ENCODE results near the gene MEP1A.
"Not testable (repeated sequence)": the region's sequence is repeated elsewhere in the genome, so short reads cannot be mapped to it uniquely, and the experiment has no call there.

The MEP1A gene

DNA sequence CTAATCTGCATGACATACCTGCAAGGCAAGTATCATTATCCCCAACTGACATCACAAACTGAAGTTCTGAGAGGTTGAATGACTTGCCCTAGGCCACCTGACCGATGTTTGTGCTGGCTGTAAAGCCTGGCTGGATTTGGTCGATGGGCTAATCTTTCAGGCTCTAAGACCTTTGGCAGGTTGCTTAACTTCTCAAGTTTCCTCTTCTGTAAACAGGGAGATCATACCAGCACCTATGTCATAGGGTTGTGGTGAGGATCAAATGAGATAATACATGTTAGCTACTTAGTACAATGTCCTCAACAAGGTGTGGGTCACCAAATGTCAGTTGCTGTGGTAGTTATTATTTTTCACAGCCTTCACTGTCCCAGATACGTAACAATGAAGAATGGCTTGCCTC is 32.3 kb upstream of the MEP1A start:
- Histone ChIP-seq H4K20me1 (ENCODE audit: insufficient read depth, low read length, poor library complexity, severe bottlenecking) (no peaks in the 10 kb centered on the region), H3K27me3 (ENCODE audit: insufficient read depth, low read length, poor library complexity, severe bottlenecking) (no peaks in the 10 kb centered on the region), H3F3A (ENCODE audit: low read depth) (no peaks in the 10 kb centered on the region), H3K4me1 (ENCODE audit: insufficient read depth, low read length, poor library complexity, severe bottlenecking) (no peaks in the 10 kb centered on the region), H3K9ac (ENCODE audit: low read depth, low read length, poor library complexity, severe bottlenecking) (no peak overlapping the region), H3K4me2 (ENCODE audit: low read depth, low read length, poor library complexity, severe bottlenecking) (no peak overlapping the region), H3K9me3 (ENCODE audit: insufficient read depth, low read depth, low read length) (no peaks in the 10 kb centered on the region), H3K4me3 (ENCODE audit: low read length, poor library complexity, severe bottlenecking) (no peak overlapping the region), H2AFZ (ENCODE audit: low read length) (no peak overlapping the region), H3K9me2 (replicated peaks; ENCODE audit: low read depth, low read length) (no peaks in the 10 kb centered on the region), H3K36me3 (ENCODE audit: insufficient read depth, low read length) (no peaks in the 10 kb centered on the region), H3K79me2 (ENCODE audit: insufficient read depth, low read length) (no peaks in the 10 kb centered on the region)
- no peak for TF ChIP-seq EZH2phosphoT487 (IDR thresholded peaks at IDR 0.05; ENCODE audit: borderline replicate concordance)
- TF ChIP-seq, protein P1, sequence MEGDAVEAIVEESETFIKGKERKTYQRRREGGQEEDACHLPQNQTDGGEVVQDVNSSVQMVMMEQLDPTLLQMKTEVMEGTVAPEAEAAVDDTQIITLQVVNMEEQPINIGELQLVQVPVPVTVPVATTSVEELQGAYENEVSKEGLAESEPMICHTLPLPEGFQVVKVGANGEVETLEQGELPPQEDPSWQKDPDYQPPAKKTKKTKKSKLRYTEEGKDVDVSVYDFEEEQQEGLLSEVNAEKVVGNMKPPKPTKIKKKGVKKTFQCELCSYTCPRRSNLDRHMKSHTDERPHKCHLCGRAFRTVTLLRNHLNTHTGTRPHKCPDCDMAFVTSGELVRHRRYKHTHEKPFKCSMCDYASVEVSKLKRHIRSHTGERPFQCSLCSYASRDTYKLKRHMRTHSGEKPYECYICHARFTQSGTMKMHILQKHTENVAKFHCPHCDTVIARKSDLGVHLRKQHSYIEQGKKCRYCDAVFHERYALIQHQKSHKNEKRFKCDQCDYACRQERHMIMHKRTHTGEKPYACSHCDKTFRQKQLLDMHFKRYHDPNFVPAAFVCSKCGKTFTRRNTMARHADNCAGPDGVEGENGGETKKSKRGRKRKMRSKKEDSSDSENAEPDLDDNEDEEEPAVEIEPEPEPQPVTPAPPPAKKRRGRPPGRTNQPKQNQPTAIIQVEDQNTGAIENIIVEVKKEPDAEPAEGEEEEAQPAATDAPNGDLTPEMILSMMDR (conservative IDR thresholded peaks at IDR 0.05; ENCODE audit: low read length): no peak

DNA sequence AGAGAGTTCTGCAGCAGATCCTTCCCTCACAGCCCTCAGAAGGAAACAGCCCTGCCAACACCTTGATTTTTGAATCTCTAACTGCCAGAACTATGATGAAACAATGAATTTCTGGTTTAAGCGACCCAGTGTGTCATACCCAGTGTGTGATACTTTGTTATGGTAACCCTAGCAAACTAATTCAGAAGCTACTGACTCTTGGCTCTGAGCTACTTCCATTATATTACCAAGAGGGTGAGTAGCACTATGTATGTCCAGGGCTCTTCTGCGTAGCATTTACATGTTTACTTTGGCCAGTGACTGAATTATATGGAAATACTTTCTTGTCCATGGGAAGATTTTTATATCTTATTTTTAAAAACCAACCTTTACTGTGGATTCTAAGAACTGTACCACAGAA is 29.7 kb upstream of the MEP1A start:
- H3K4me3 ChIP-seq (ENCODE audit: low read length, poor library complexity, severe bottlenecking): no peak overlapping the region
- TF ChIP-seq, protein P1 (conservative IDR thresholded peaks at IDR 0.05; ENCODE audit: low read length): no peak
- TF ChIP-seq EZH2phosphoT487 (IDR thresholded peaks at IDR 0.05; ENCODE audit: borderline replicate concordance): no peak
- no peaks in the 10 kb centered on the region for H3K27me3 ChIP-seq (ENCODE audit: insufficient read depth, low read length, poor library complexity, severe bottlenecking)
- no peaks in the 10 kb centered on the region for H3K9me2 ChIP-seq (replicated peaks; ENCODE audit: low read depth, low read length)
- H3K79me2 ChIP-seq (ENCODE audit: insufficient read depth, low read length): no peaks in the 10 kb centered on the region
- H2AFZ ChIP-seq (ENCODE audit: low read length): no peak overlapping the region
- no peaks in the 10 kb centered on the region for H3K36me3 ChIP-seq (ENCODE audit: insufficient read depth, low read length)
- no peaks in the 10 kb centered on the region for H3K4me1 ChIP-seq (ENCODE audit: insufficient read depth, low read length, poor library complexity, severe bottlenecking)
- no peak overlapping the region for H3K9ac ChIP-seq (ENCODE audit: low read depth, low read length, poor library complexity, severe bottlenecking)
- H3K9me3 ChIP-seq (ENCODE audit: insufficient read depth, low read depth, low read length): no peaks in the 10 kb centered on the region
- no peak overlapping the region for H3K4me2 ChIP-seq (ENCODE audit: low read depth, low read length, poor library complexity, severe bottlenecking)
- no peaks in the 10 kb centered on the region for H3F3A ChIP-seq (ENCODE audit: low read depth)
- no peaks in the 10 kb centered on the region for H4K20me1 ChIP-seq (ENCODE audit: insufficient read depth, low read length, poor library complexity, severe bottlenecking)

DNA sequence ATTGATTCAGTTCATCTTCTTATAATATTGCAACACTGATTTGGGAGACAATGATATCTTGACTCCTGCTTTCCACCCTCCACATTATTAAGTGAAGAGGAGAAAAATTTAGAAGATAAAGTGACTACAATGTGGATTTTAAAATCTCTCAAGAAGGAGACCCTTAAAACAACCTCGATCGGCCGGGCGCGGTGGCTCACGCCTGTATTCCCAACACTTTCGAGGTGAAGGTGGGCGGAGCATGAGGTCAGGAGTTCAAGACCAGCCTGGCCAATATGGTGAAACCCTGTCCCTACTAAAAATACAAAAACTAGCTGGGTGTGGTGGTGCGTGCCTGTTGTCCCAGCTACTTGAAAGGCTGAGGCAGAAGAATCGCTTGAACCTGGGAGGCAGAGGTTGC is 28.9 kb upstream of the MEP1A start:
- H3K4me3 ChIP-seq (ENCODE audit: low read length, poor library complexity, severe bottlenecking); H3K36me3 ChIP-seq (ENCODE audit: insufficient read depth, low read length); H3K4me2 ChIP-seq (ENCODE audit: low read depth, low read length, poor library complexity, severe bottlenecking); H3K9me2 ChIP-seq (replicated peaks; ENCODE audit: low read depth, low read length); H3K4me1 ChIP-seq (ENCODE audit: insufficient read depth, low read length, poor library complexity, severe bottlenecking); H2AFZ ChIP-seq (ENCODE audit: low read length); H3K9me3 ChIP-seq (ENCODE audit: insufficient read depth, low read depth, low read length); H3K9ac ChIP-seq (ENCODE audit: low read depth, low read length, poor library complexity, severe bottlenecking); H3F3A ChIP-seq (ENCODE audit: low read depth); H4K20me1 ChIP-seq (ENCODE audit: insufficient read depth, low read length, poor library complexity, severe bottlenecking); H3K79me2 ChIP-seq (ENCODE audit: insufficient read depth, low read length); H3K27me3 ChIP-seq (ENCODE audit: insufficient read depth, low read length, poor library complexity, severe bottlenecking): not testable (repeated sequence)

DNA sequence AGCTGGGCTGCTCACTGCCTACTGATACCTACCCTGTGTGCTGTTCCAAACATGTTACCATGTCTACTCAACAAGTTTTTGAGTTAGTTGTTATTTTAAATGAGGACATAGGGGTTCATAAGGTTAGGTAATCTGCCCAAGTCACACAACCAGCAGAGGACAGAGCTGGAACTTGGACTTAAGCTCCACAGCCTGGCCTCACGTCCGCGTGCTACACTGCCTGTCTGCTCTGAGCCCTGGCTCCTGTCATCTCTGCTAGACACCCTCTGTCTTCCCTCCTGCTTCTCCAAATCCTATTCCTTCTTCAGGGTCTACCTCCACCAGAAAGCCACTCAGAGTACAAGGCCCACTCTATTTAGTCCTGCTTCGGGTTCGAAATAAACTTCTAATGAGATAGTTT is 28.2 kb upstream of the MEP1A start:
- no peak overlapping the region for H3K4me3 ChIP-seq (ENCODE audit: low read length, poor library complexity, severe bottlenecking)
- no peaks in the 10 kb centered on the region for H3F3A ChIP-seq (ENCODE audit: low read depth)
- no peak overlapping the region for H3K9ac ChIP-seq (ENCODE audit: low read depth, low read length, poor library complexity, severe bottlenecking)
- H3K27me3 ChIP-seq (ENCODE audit: insufficient read depth, low read length, poor library complexity, severe bottlenecking): no peaks in the 10 kb centered on the region
- no peak for TF ChIP-seq EZH2phosphoT487 (IDR thresholded peaks at IDR 0.05; ENCODE audit: borderline replicate concordance)
- TF ChIP-seq, protein P1 (conservative IDR thresholded peaks at IDR 0.05; ENCODE audit: low read length): no peak
- H4K20me1 ChIP-seq (ENCODE audit: insufficient read depth, low read length, poor library complexity, severe bottlenecking): no peaks in the 10 kb centered on the region
- H3K79me2 ChIP-seq (ENCODE audit: insufficient read depth, low read length): no peaks in the 10 kb centered on the region
- no peaks in the 10 kb centered on the region for H3K9me3 ChIP-seq (ENCODE audit: insufficient read depth, low read depth, low read length)
- no peaks in the 10 kb centered on the region for H3K9me2 ChIP-seq (replicated peaks; ENCODE audit: low read depth, low read length)
- H3K36me3 ChIP-seq (ENCODE audit: insufficient read depth, low read length): no peaks in the 10 kb centered on the region
- no peak overlapping the region for H2AFZ ChIP-seq (ENCODE audit: low read length)
- no peaks in the 10 kb centered on the region for H3K4me1 ChIP-seq (ENCODE audit: insufficient read depth, low read length, poor library complexity, severe bottlenecking)
- no peak overlapping the region for H3K4me2 ChIP-seq (ENCODE audit: low read depth, low read length, poor library complexity, severe bottlenecking)
